CD4-positive, alpha-beta T cell treated with Interleukin-2 at 100 ng/mL for 4 hours (primary cell): ENCODE results near the gene MARCHF3.
A peak's percentile ranks its signal among the peaks of the same experiment; 100 is the strongest.
"Not testable (repeated sequence)": the region's sequence is repeated elsewhere in the genome, so short reads cannot be mapped to it uniquely, and the experiment has no call there.

ENCODE experiments used
- DNase-seq: peaks from one replicate; pipeline ENCODE4 v3.0.0-alpha.2; 2020; ENCODE audit warnings: low spot score

The MARCHF3 gene

DNA sequence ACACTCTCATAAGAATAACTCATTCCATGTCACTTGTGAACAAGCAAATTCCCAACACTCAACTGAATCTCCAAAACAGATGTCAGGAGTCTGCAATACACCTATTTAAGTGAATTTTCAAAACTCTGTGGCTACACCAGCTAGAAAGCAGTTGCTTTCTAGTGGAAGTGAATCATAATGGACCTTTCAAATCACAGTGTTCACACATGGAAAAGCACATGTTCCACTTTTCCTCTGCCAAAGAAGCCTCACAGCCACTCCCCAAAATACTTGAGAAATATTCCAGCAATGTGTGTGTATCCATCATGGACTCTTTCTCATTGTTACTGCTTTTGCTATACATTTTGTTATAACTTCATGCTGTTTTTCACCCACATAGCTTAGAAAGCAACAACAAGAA lies 17.4 kb downstream of the MARCHF3 start:
- DNase-seq: no peak

DNA sequence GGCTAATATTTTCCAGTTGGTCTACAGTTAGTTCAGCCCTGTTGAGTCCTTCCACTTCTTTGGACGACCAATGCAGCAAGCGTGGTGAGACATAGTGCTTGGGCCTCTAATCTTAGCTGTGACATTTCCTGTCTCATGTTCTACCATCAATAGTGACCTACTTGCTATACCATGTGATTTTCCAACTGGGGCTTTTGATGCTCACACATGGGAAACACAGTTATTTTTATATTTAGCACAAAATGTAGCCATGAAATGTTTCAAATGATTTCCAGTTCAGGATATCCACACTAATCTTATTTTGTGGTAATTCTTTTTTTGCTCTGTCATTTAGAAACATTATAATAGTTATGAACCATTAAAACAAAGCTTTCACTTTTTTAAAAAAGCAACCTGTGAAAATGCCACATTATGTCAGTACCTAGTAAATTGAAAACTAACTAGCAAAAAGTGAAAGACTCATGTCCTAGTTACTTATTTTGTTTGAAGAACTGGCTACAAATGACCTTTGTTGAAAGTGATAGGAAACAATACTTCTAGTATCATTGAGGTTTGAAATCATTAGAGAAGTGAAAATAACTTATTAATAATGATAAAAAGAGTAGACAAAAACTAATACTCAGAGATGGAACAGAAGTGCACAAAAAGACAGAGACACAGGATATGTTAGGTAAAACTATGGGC lies 18.3 kb downstream of the MARCHF3 start:
- DNase-seq: no peak

DNA sequence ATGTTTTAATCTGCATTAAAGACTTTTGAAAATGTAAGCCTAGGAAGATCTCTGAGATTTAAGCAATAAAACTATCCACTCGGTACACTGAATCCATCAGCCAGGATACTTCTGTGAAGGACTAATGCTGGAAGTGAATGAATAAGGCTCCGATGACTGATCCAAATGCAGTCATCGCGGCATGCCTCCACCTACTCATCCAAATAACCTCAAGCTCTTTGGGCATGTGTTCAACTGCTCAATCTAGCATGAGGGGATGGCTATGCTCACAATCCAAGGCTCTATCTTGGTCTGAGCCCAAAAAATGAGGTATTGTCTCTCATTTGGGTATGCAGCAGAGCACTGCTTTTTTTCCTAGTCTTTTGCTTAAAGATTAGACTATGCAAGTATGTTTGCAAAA lies 19.2 kb downstream of the MARCHF3 start:
- no peak for DNase-seq

DNA sequence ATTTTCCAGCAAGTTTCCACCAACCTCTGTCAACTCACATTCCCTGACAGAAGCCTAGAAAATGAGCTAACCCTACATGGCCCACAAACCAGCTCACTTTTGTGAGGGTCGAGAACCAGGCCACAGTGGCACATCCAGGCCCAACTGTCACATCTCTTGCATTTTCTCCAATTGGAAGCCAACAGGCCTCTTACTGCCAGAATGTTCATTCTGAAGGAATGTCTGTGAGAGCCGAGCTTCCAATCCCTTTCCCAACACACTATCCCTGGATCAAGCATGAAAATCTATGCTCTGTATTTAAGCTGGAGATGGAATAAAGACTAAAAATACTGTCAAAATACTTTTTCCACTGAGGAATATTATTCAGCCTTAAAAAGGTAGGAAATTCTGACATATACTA lies 20.0 kb downstream of the MARCHF3 start:
- DNase-seq: no peak

DNA sequence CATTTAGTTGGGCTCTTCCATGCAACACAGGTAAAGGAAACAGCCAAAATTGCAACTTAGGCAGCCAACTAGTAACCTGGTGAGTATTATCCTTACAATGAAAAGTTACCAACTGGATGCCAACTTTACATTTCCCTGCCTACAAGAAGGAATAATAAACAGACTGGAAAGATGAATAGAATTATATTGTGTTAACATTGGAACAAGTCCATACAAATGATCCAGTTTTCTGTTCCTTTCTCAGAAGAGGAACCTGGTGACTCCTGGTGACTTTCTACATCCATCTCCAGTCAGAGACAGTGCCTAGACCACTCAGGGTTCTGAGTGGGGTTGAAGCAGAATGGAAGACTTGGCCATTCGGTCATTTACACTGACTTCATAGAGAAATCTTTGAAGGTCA lies 20.6 kb downstream of the MARCHF3 start:
- no peak for DNase-seq

DNA sequence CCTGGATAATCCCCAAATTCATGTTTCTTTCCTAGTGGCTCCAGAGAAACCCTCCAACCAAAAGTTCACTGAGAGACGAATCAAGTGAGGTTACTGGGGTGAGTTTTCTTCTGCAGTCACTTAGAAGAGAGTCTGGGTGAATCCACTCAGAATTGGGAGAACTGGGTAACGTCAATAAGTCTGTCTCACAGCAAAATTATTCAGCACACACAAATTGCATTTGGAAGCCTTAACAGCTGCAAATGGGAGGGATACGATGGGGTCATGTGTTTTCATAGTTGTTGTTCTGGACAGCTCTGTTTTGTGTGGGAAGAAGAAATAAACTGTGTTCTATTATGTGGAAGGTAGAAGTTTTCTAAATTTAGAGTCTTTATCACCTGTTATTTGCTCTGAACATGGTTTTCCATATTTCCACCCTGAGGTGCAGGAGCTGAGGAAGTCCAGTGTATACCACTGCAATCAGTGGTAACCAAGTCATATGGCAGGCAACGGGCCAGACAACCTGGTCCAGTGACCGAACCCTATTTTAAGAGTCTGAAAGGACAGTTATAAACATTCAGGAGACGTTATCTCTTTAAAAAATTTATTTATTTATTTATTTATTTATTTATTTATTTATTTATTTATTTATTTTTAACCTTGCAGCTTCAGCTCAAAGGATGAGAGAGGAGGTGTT lies 21.9 kb downstream of the MARCHF3 start:
- no peak for DNase-seq

DNA sequence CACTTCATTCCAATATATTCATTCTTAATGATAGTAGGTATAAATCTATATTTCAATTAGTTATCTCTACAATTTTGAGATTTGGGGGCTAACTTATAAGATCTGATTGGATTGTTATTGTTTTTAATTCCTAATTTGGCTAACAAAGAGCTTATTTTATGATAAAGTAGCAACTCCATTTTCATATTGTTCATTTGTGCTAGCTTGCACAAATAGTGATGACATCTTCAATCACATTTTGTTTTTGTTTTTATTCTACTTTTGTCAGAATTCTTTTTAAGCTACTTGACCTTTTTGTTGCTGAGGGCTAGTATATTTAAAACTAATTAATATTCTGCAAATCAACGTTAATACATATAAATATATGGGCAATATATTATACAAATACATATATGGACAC lies 22.8 kb downstream of the MARCHF3 start:
- DNase-seq: no peak

DNA sequence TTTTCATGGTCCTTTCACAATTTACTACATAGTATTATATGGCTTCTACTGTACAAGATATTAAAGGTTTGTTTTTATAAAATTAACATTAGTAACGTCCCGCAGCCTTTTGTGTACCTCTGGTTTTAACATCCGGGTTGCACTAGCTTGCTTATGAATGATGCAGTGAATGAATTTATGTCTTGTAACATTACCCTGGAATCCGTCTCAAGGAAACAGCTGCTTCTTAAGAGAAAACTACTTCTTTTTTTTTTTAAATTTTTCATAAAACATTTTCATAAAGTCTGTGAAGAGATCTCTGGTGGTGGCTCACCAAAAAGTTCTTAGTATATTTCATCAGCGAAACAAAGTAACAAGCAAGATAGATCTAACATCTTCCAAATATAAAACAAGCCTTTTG lies 23.6 kb downstream of the MARCHF3 start:
- DNase-seq: no peak

DNA sequence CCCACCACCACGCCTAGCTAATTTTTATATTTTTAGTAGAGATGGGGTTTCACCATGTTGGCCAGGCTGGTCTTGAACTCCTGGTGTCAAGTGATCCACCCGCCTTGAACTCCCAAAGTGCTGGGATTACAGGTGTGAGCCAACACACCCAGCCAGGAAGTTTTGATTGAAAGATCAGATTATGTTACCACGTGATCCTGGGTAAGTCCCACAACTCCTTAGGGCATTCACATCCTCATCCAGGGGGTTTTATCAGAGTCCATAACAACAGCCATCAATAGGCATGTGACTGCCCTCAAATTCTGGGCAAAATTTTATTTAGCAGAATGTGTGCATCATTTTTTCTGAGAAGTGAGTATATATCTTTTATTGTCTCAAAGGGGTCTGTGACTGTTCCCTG lies 25.1 kb downstream of the MARCHF3 start:
- not testable (repeated sequence) for DNase-seq

DNA sequence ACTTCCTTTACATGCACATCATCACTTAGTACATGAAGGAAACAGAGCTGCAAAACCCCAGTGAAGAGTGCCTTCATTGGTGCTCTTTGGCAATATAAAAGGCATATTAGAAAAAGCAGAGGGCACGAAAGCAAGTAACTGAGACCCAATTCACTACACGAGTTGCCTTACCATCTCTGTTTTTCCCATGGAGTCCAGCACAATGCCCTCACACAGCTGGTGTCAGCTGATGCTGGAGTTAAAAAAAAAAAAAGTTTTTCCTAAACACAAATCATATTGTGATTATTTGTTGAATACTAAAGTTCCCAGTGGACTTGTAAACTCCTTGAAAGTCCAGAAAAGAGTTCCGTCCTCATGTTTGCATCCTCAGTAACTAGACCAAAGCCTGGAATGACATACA lies 25.6 kb downstream of the MARCHF3 start:
- no peak for DNase-seq

DNA sequence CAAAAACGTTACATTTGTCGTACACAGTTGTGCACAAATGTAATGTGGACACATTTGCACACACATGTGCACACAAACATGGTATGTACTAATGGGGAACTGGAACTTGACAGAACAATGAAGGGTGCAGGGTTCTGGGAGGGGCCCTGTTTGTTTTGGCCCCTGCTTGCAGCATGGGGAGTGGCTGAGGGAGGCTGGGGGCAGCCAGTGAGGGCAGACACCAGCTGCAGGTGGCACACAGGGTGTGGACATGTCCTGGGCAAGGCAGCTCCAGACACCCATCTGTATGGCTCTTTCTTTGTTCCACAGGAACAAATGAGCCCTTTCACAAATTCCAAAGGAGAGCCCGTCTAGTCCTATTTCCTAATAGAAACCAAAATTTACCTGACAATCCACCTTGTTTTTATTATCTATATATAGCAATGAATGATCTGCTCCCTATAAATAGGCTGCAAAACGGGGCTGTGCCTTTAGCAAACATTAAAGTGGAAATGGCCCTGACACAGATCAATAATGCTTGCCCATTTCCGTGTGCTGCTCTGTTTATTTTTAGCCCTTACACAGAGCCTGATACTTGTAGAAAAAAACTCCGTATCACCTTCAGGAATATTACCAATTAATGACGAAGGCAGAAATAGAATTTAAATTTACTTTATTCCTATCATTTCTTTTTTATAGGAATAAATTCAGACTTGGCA lies 26.4 kb downstream of the MARCHF3 start:
- DNase-seq: no peak

DNA sequence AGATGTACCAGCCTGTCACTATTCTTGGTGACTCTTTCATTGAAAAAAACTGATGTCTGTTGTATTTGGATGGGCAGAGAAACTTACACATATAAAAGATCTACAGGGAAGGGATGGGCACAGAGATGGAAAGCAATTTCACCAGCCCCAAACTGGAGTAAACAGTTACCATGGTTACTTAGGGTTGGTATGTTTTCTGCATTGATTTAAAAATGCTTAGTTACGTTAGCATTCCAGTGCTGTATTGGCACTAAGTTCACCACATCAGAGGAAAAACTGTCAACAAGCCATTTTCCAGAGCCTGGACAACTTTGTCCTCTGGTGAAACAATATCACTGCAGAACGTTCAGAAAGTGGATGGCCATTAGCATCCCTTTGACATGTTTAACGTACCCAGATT lies 28.0 kb downstream of the MARCHF3 start:
- no peak for DNase-seq

DNA sequence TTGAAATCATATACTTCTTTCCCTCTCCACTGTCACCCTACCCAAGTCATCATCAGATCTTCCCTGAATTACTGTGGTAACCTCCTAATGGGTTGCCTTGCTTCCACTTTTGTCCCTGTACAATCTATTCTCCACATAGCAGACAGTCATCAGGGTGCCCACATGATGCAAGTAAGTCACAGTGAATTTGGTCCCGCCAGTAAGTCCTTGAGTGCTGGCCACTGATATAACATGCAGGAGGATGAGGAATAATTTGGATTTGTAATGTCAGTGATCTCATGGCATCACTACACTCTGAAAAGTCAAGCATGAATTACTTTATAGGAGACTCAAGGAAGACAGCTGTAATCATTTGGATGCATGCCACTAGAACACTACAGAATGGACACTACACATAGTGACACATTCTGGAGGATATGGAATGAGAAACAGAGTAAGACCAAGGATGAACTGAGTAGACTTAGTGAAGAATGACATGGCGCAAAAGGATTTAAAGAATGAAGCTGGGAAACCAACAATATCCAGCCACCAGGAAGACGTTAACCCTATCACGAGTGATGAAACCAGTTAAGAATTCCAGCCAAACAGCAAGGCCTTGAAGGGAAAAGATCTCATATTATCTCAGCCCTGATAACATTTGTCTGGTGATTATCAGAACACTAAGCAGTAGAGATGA lies 28.6 kb downstream of the MARCHF3 start:
- no peak for DNase-seq

DNA sequence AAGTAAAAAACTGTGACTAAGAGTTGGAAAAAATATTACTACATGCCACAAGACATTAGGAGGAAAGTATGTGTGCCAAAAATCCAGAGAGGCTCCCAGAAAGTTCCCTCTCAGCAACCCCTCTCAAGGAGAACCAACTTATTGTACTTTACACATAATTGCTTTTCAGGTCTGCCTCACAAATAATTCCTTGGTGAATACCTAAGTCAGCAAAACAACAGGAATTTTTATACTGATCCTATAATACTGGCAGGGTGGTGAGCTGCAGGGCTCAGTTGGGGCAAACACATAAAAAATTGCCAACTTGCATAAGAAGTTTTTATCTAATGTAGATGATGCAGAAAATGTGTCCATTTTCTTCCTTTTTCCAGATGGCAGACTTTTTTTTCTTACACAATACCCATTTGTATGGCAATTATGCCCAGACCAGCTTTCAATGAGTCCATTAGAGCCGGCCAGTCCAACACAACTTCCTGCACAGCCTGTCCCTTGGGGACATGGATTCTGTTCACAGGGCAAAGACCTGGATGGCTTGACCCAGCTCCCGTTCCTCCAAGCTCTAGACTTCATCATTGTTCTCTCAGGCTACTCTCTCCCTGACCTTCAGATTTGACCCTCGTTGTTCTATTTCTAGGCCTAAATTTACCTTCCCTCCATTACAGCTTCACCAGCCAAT lies 31.3 kb downstream of the MARCHF3 start:
- no peak for DNase-seq

DNA sequence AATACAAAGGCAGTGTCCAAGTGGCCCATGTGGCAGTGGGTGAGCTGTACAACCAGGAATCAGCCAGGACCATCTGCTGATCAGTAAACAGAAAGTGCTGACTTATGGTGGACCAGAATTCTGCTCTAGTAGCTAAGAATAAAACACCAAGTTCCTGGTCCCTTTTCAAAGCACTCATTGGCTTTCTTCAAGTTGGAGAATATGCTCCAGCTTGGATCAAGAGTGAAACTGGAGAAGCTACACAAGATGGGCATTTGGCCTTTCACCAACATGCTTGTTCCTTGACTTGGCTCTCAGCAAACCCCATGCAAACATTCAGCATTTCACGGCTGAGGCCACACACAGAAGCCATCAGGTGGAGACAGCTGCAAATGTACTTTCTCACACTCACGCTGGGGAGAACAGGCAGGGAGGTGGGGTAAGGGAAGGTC lies 32.1 kb downstream of the MARCHF3 start:
- no peak for DNase-seq

DNA sequence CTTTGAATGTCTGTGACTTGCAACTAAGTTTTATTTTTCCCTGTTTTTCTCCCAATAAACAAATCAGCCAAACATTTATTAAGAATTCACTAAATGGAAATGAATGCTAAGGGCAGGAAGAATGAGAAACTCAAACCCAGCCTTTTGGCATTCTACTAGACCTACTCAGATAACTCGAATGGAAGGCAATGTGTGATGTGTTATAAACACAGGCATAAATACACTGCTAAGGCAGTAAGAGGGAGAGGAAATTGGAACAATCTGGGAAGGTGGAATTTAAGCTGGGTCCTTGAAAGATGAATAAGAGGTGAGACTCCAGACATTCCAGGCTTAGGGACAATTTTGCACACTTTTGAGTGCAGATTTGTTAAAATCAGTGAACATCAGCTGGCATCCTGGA lies 34.7 kb downstream of the MARCHF3 start:
- DNase-seq: no peak

DNA sequence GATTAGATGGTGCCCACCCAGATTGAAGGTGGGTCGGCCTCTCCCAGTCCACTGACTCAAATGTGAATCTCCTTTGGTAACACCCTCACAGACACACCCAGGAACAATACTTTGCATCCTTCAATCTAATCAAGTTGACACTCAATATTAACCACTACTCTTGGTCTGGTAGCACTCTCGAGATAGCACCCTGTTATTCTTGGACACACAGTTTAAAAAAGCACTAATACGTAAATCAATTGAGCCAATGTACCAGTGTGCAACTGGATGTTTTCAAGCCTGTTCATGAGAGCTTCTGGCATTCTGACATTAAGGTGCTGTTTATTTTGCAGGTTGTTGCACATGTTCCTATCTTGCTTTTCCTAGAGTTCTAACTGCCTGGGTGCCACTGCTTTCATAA lies 35.3 kb downstream of the MARCHF3 start:
- no peak for DNase-seq

DNA sequence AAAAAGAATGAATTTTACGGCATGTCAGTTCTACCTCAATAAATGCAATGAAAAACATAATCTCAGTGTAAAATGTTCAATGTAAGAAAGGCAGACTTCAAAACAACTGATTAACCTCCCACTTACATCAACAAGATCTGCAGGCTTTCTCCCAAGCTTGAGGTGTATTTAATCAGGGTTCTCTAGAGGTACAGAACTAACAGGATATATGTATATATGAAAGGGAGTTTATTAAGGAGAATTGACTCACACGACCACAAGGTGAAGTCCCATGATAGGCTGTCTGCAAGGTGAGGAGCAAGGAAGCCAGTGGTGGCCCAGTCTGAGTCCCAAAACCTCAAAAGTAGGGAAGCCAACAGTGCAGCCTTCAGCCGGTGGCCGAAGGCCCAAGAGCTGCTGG lies 35.9 kb downstream of the MARCHF3 start:
- DNase-seq: no peak

DNA sequence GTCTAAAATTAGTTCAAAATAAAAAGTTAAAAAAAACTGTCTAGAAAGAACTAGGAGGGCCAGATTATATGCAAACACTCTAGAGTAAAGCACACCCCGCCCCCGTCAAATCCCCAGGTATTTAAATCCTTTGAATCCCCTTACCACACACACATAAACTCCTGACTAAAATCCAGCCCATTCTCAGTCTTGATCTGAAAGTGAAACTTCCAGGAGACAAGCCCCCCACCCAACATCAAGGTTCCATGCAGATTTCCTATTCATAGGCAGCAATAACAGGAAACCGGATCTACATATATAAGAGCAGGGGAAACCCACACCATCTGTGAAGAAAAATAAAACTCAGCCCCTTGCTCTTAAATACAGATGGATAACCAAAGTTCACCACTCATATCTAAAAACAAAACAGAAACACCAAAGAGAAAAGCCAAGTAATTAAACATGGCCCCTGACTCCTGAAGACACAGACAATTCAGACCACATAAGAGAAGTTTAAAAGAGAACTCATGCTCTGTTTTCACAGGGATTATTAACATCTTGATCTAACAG lies 42.3 kb downstream of the MARCHF3 start:
- DNase-seq: peak; percentile 19

DNA sequence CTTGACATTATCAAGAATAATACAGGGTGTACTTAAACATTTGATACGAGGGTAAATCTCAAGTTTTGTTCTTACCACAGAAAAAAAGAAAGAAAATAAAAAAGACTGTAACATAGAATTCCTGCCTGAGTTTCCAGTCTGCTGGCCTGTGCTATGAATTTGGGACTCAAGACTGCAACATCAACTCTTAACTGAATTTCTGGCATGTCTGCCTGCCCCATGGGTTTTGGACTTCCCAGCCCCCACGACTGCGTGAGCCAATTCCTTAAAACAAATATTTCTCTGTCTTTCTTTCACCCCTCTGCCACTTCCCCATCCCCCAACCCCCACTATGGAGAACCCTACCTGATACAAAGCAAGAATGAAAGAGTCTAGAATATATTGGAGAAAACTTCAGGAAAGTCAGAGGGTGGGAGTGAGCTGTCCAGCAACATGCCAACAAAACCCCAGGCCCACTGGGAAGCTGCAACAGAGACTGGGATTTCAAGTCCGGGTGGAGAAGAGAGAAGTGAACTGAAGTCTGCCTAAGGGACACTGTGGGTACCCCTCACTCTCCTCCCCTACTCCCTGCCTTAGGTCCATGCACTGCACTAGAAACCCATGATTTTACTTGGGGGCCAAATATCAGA lies 43.0 kb downstream of the MARCHF3 start:
- no peak for DNase-seq

DNA sequence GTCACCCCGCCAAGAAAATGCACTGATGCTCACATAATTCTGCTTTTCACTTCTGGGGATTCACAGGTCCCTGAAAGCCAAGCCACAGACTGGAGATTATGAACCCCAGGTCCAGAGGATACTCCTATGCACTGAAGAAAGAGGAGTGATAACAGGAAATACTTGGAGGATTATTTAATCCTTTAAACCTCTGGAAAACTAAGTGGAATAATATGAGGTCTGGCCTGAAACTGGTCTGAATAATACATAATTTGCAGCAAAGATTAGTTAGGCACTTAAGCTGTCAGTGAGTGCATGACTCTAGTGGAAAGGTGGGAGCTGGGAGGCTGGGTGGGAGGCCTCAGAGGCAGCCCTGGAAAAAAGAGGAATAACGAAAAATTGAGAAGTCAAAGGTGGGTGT lies 45.7 kb downstream of the MARCHF3 start:
- no peak for DNase-seq

DNA sequence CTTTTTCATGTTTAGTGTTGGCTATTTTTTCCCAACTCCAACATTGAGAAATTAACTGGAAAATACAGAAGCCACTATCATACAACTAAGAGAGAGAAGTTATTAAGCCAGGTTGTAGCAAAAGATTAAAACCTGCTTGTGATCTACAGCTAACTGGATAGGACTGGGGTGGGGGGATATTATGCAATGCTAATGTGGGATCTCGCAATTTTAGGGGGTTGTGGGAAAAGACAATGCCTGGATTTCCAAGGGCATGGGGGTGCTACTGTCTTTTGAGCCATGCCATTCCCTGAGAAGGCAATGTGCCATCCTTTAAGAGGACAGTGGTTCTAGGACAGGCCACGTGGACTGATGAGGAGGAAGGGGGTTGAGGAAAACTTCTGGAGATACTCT lies 46.5 kb downstream of the MARCHF3 start:
- DNase-seq: no peak
